Astrocyte (in vitro differentiated cells and primary cell): ENCODE measurements around the gene GAB2. TPM values are rescaled to one million over a fixed set of nuclear protein-coding genes. Genes with fewer than 3 reads are reported as not detected.

Experiments used
- DNase-seq: peaks from one replicate; pipeline ENCODE4 v3.0.0-alpha.2; 2010; ENCODE audit warnings: low read depth
- FAIRE-seq: peaks from 2 replicates; lab custom pipeline; 2011; peaks lifted over from hg19 to GRCh38; lab: Jason Lieb, UNC
- H2AFZ ChIP-seq: 2 replicates; pipeline ENCODE4 v1.6.0; 2012; ENCODE audit warnings: low read depth, low read length, inconsistent platforms
- H3K27ac ChIP-seq: 2 replicates; pipeline ENCODE4 v1.5.1; 2011; ENCODE audit warnings: low read depth, low read length, inconsistent platforms
- H3K27me3 ChIP-seq: 2 replicates; pipeline ENCODE4 v1.6.0; 2011; ENCODE audit warnings: low read length, inconsistent platforms; ENCODE audit not compliant: insufficient read depth
- H3K36me3 ChIP-seq: 2 replicates; pipeline ENCODE4 v1.5.1; 2011; ENCODE audit warnings: low read length, inconsistent platforms; ENCODE audit not compliant: insufficient read depth
- H3K4me1 ChIP-seq: 2 replicates; pipeline ENCODE4 v1.5.1; 2011; ENCODE audit warnings: low read length, inconsistent platforms; ENCODE audit not compliant: insufficient read depth
- H3K4me2 ChIP-seq: 2 replicates; pipeline ENCODE4 v1.6.0; 2012; ENCODE audit warnings: low read length, inconsistent platforms
- H3K4me3 ChIP-seq: 2 replicates; pipeline ENCODE4 v1.5.1; 2011; ENCODE audit warnings: low read depth, mild to moderate bottlenecking, low read length, inconsistent platforms; ENCODE audit not compliant: insufficient read depth
- H3K79me2 ChIP-seq: 2 replicates; pipeline ENCODE4 v1.6.0; 2012; ENCODE audit warnings: mild to moderate bottlenecking, low read length, inconsistent platforms; ENCODE audit not compliant: insufficient read depth
- H3K9ac ChIP-seq: 2 replicates; pipeline ENCODE4 v1.6.0; 2012; ENCODE audit warnings: mild to moderate bottlenecking, low read length, inconsistent platforms
- H3K9me3 ChIP-seq: 2 replicates; pipeline ENCODE4 v1.5.1; 2012; ENCODE audit warnings: low read depth, mild to moderate bottlenecking, low read length, inconsistent platforms; ENCODE audit not compliant: insufficient read depth
- H4K20me1 ChIP-seq: 2 replicates; pipeline ENCODE4 v1.6.0; 2012; ENCODE audit warnings: low read length, inconsistent platforms; ENCODE audit not compliant: insufficient read depth
- H3K27ac Mint-ChIP-seq: one replicate; pipeline ENCODE4 v1.8.0; 2021; ENCODE audit warnings: mild to moderate bottlenecking, mixed read lengths; ENCODE audit not compliant: unreplicated experiment
- H3K27me3 Mint-ChIP-seq: one replicate; pipeline ENCODE4 v1.8.0; 2021; ENCODE audit warnings: low read depth, mixed read lengths; ENCODE audit not compliant: unreplicated experiment
- H3K36me3 Mint-ChIP-seq: one replicate; pipeline ENCODE4 v1.8.0; 2021; ENCODE audit warnings: low read depth, mixed read lengths; ENCODE audit not compliant: unreplicated experiment
- H3K4me1 Mint-ChIP-seq: one replicate; pipeline ENCODE4 v1.8.0; 2021; ENCODE audit warnings: low read depth, mixed read lengths; ENCODE audit not compliant: unreplicated experiment
- H3K4me3 Mint-ChIP-seq: one replicate; pipeline ENCODE4 v1.8.0; 2021; ENCODE audit warnings: mild to moderate bottlenecking, moderate library complexity, mixed read lengths; ENCODE audit not compliant: unreplicated experiment
- H3K9me3 Mint-ChIP-seq: one replicate; pipeline ENCODE4 v1.8.0; 2021; ENCODE audit warnings: mild to moderate bottlenecking, mixed read lengths; ENCODE audit not compliant: unreplicated experiment
- CTCF ChIP-seq: IDR thresholded peaks from 2 replicates; pipeline ENCODE4 v1.5.1; 2011; ENCODE audit warnings: low read depth, mild to moderate bottlenecking, inconsistent platforms, low read length, moderate library complexity; ENCODE audit not compliant: insufficient read depth
- EZH2 ChIP-seq: IDR thresholded peaks from 2 replicates; pipeline ENCODE4 v1.6.1; 2012; ENCODE audit warnings: mild to moderate bottlenecking, low read length, inconsistent platforms; ENCODE audit not compliant: insufficient read depth
- total RNA-seq: library from RNA; stranded (reverse); gene quantifications from 2 replicates; pipeline ENCODE4 v1.2.1, GENCODE V29; 2021

The GAB2 gene
- total RNA-seq, 1 donor from 2014 or later = 18.2 TPM

GRCh38 chr11:78290293-78291176, 127.1 kb downstream of the GAB2 start:
- Histone ChIP-seq H3K9ac (no peak overlapping the region), H3K27ac (no peak overlapping the region), H3K36me3 (no peaks in the 10 kb centered on the region), H3K4me2 (no peak overlapping the region), H2AFZ (no peak overlapping the region), H3K4me1 (no peaks in the 10 kb centered on the region), H3K4me3 (no peak overlapping the region), H4K20me1 (peaks cover 3% of the 10 kb centered on the region), H3K79me2 (no peaks in the 10 kb centered on the region), H3K27me3 (no peaks in the 10 kb centered on the region), H3K9me3 (no peaks in the 10 kb centered on the region)
- no peaks in the 10 kb centered on the region for H3K9me3 Mint-ChIP-seq
- DNase-seq (no peak), FAIRE-seq (no peak)
- H3K27ac Mint-ChIP-seq = no peak overlapping the region
- TF ChIP-seq CTCF = no peak
- peaks cover 7% of the 10 kb centered on the region for H3K4me1 Mint-ChIP-seq
- H3K4me3 Mint-ChIP-seq = no peak overlapping the region
- H3K27me3 Mint-ChIP-seq = no peaks in the 10 kb centered on the region
- no peaks in the 10 kb centered on the region for H3K36me3 Mint-ChIP-seq

- Histone ChIP-seq H3K36me3 (no peaks in the 10 kb centered on the region), H3K79me2 (no peaks in the 10 kb centered on the region), H3K27ac (no peak overlapping the region), H3K4me3 (no peak overlapping the region), H2AFZ (no peak overlapping the region), H3K4me2 (no peak overlapping the region), H3K27me3 (no peaks in the 10 kb centered on the region), H3K9ac (no peak overlapping the region), H3K4me1 (no peaks in the 10 kb centered on the region), H4K20me1 (peaks cover 3% of the 10 kb centered on the region), H3K9me3 (no peaks in the 10 kb centered on the region)
- Mint-ChIP-seq H3K4me1 (no peaks in the 10 kb centered on the region), H3K27ac (no peak overlapping the region), H3K9me3 (no peaks in the 10 kb centered on the region), H3K36me3 (no peaks in the 10 kb centered on the region), H3K27me3 (no peaks in the 10 kb centered on the region), H3K4me3 (no peak overlapping the region)
- FAIRE-seq (no peak), DNase-seq (no peak)
- TF ChIP-seq CTCF (no peak), EZH2 (no peak)
Observed at GRCh38 chr11:78289552-78290292, 127.9 kb downstream of the GAB2 start.

GRCh38 chr11:78284260-78284659, 133.4 kb downstream of the GAB2 start:
- H2AFZ ChIP-seq = no peak overlapping the region
- peaks cover 5% of the 10 kb centered on the region for H4K20me1 ChIP-seq
- no peaks in the 10 kb centered on the region for H3K27me3 ChIP-seq
- no peak overlapping the region for H3K4me2 ChIP-seq
- no peak for DNase-seq
- H3K4me3 Mint-ChIP-seq = no peak overlapping the region
- H3K9ac ChIP-seq = no peak overlapping the region
- no peak overlapping the region for H3K27ac ChIP-seq
- H3K27ac Mint-ChIP-seq = no peak overlapping the region
- TF ChIP-seq EZH2 (no peak), CTCF (no peak)
- H3K36me3 Mint-ChIP-seq = peaks cover 2% of the 10 kb centered on the region
- H3K4me3 ChIP-seq = no peak overlapping the region
- H3K9me3 ChIP-seq = no peaks in the 10 kb centered on the region
- no peaks in the 10 kb centered on the region for H3K79me2 ChIP-seq
- H3K4me1 ChIP-seq = no peaks in the 10 kb centered on the region
- H3K27me3 Mint-ChIP-seq = no peaks in the 10 kb centered on the region
- H3K9me3 Mint-ChIP-seq = no peaks in the 10 kb centered on the region
- no peak for FAIRE-seq
- no peaks in the 10 kb centered on the region for H3K36me3 ChIP-seq
- no peaks in the 10 kb centered on the region for H3K4me1 Mint-ChIP-seq
